Measurements from ENCODE around the gene BBS5.

DNA sequence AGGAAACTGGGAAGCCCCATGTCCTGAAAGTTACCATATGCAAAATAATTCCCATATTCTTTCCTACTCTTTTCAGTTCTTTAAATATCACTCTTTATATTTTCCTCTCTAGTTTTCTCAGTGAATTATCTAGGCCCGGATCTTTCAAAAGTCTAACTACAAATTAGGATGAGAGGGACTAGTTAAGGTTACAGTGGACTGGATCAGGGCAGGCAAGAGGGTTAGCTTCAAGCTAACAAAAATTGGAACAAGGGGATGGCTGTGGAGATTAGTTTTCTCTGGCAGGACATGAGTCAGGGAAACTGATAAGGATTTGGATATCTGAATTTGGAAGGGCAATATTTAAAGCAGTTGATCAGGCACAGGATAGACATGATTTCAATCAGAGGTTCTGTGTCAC lies 30.4 kb upstream of the BBS5 start:
- TF ChIP-seq, protein P1, sequence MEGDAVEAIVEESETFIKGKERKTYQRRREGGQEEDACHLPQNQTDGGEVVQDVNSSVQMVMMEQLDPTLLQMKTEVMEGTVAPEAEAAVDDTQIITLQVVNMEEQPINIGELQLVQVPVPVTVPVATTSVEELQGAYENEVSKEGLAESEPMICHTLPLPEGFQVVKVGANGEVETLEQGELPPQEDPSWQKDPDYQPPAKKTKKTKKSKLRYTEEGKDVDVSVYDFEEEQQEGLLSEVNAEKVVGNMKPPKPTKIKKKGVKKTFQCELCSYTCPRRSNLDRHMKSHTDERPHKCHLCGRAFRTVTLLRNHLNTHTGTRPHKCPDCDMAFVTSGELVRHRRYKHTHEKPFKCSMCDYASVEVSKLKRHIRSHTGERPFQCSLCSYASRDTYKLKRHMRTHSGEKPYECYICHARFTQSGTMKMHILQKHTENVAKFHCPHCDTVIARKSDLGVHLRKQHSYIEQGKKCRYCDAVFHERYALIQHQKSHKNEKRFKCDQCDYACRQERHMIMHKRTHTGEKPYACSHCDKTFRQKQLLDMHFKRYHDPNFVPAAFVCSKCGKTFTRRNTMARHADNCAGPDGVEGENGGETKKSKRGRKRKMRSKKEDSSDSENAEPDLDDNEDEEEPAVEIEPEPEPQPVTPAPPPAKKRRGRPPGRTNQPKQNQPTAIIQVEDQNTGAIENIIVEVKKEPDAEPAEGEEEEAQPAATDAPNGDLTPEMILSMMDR (IDR thresholded peaks at IDR 0.05), result no peak
- TF ChIP-seq POLR2A (IDR thresholded peaks at IDR 0.05), result no peak
